K562 (cell line): ENCODE measurements around the gene CHST2. TPM values are rescaled to one million over a fixed set of nuclear protein-coding genes. Genes with fewer than 3 reads are reported as not detected.

Source experiments
- NCOA4 ChIP-seq: fragments of 450-650 bp; IDR thresholded peaks from 2 replicates; pipeline ENCODE4 v1.6.1; 2018; ENCODE audit warnings: mild to moderate bottlenecking; ENCODE audit not compliant: partially characterized antibody
- PRDM10 ChIP-seq: fragments of 450-650 bp; IDR thresholded peaks from 2 replicates; pipeline ENCODE4 v1.6.1; 2018; ENCODE audit not compliant: partially characterized antibody
- polyA plus RNA-seq, 8 experiments: library from polyadenylated mRNA; depleted of rRNA in 4 of 8; stranded (reverse) in 5 of 8; unstranded in 3 of 8; fragments of >200 nt; fragmentation: Nextera tagmentation in 2 of 8; fragmentation: Illumina TruSeq in 1 of 8; extraction: Ambion mirVana in 2 of 8; extraction: Trizol in 1 of 8; gene quantifications; 2 replicates each; pipeline versions ENCODE4 v1.2.1 to v1.2.3, GENCODE V29; 2011 to 2014; ENCODE audit warnings: inconsistent platforms in 1 of 8, missing spikeins in 1 of 8
- total RNA-seq, 7 experiments: library from RNA; depleted of rRNA in 6 of 7; stranded (reverse); fragments of >200 nt in 6 of 7; fragmentation: Illumina TruSeq in 2 of 7; extraction: Trizol in 2 of 7; gene quantifications; 2 replicates each; pipeline versions ENCODE4 v1.2.1 to v1.2.3, GENCODE V29; 2011 to 2021; ENCODE audit warnings: low replicate concordance in 1 of 7
- TF ChIP-seq, protein P1 (sequence below): fragments of 450-650 bp; IDR thresholded peaks from 2 replicates; pipeline ENCODE4 v1.6.1; 2018; ENCODE audit warnings: mild to moderate bottlenecking, low read depth; ENCODE audit not compliant: partially characterized antibody

The CHST2 gene
- total and polyA plus RNA-seq, 9 of the 15 experiments (the other 6 are each of a cell fraction or from before 2014, with no cell fraction given): 3.4 to 60.3 (median 13.9) TPM

DNA sequence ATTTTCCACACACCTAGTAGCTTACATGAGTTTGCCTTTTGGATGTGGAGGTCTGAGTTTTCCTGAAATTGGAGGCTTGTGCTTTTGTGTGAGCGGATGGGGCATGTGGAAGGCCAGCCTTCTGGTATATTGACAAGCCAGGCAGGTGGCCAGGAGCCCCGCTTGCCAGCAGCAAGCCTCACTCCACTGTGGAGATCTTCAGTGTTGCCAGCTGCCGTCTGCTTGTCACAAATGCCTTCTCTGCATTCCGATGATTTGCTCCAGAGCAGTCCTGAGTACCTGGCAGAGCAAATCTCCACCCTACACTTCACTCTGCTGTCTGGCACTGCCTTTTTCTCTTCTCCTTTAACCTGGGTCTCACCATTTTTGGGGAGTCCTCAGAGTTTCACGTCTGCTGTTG is 29.1 kb upstream of the CHST2 start (continued):
- TF ChIP-seq PRDM10: no peak
- TF ChIP-seq, protein P1, sequence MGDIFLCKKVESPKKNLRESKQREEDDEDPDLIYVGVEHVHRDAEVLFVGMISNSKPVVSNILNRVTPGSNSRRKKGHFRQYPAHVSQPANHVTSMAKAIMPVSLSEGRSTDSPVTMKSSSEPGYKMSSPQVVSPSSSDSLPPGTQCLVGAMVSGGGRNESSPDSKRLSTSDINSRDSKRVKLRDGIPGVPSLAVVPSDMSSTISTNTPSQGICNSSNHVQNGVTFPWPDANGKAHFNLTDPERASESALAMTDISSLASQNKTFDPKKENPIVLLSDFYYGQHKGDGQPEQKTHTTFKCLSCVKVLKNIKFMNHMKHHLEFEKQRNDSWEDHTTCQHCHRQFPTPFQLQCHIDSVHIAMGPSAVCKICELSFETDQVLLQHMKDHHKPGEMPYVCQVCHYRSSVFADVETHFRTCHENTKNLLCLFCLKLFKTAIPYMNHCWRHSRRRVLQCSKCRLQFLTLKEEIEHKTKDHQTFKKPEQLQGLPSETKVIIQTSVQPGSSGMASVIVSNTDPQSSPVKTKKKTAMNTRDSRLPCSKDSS: no peak
- TF ChIP-seq NCOA4: no peak
